ENCODE measurements around the gene GPRIN2.
"Not testable (repeated sequence)": the region's sequence is repeated elsewhere in the genome, so short reads cannot be mapped to it uniquely, and the experiment has no call there.

The GPRIN2 gene

GRCh38 chr10:46516660-46517416, 39.6 kb downstream of the GPRIN2 start:
- TF ChIP-seq, protein P1, sequence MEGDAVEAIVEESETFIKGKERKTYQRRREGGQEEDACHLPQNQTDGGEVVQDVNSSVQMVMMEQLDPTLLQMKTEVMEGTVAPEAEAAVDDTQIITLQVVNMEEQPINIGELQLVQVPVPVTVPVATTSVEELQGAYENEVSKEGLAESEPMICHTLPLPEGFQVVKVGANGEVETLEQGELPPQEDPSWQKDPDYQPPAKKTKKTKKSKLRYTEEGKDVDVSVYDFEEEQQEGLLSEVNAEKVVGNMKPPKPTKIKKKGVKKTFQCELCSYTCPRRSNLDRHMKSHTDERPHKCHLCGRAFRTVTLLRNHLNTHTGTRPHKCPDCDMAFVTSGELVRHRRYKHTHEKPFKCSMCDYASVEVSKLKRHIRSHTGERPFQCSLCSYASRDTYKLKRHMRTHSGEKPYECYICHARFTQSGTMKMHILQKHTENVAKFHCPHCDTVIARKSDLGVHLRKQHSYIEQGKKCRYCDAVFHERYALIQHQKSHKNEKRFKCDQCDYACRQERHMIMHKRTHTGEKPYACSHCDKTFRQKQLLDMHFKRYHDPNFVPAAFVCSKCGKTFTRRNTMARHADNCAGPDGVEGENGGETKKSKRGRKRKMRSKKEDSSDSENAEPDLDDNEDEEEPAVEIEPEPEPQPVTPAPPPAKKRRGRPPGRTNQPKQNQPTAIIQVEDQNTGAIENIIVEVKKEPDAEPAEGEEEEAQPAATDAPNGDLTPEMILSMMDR (IDR thresholded peaks at IDR 0.05; ENCODE audit: low read depth, low read length): no peak
- H3K4me3 ChIP-seq (ENCODE audit: low read depth, low read length): no peak overlapping the region
- H3K27me3 ChIP-seq (ENCODE audit: insufficient read depth, low read depth, severe bottlenecking): no peaks in the 10 kb centered on the region
- peak; percentile 4 for DNase-seq
- H3K27ac ChIP-seq: no peak overlapping the region
- no peaks in the 10 kb centered on the region for H3K9me3 ChIP-seq (ENCODE audit: severe bottlenecking)
- H3K36me3 ChIP-seq: no peaks in the 10 kb centered on the region

DNA sequence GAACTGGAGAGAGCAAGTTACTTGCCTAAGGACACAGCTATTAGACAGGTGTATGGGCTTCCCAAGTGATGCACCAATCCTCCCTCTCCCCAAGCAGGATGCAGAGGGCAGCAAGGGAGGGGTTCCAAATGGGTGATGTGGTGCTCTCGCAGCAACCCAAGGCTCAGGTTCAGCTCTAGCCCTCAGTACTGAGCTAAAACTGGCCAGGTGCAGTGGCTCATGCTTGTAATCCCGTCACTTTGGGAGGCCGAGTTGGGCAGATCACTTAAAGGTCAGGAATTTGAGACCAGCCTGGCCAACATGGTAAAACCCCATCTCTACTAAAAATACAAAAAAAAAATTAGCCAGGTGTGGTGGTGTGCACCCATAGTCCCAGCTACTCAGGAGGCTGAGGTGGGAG, 40.7 kb downstream of the GPRIN2 start:
- Histone ChIP-seq H3K4me3 (ENCODE audit: low read depth, low read length) (no peak overlapping the region), H3K36me3 (no peaks in the 10 kb centered on the region), H3K27ac (no peak overlapping the region), H3K9me3 (ENCODE audit: severe bottlenecking) (no peaks in the 10 kb centered on the region), H3K27me3 (ENCODE audit: insufficient read depth, low read depth, severe bottlenecking) (no peaks in the 10 kb centered on the region)
- peak; percentile 6 for DNase-seq
- TF ChIP-seq, protein P1 (IDR thresholded peaks at IDR 0.05; ENCODE audit: low read depth, low read length): no peak

DNA sequence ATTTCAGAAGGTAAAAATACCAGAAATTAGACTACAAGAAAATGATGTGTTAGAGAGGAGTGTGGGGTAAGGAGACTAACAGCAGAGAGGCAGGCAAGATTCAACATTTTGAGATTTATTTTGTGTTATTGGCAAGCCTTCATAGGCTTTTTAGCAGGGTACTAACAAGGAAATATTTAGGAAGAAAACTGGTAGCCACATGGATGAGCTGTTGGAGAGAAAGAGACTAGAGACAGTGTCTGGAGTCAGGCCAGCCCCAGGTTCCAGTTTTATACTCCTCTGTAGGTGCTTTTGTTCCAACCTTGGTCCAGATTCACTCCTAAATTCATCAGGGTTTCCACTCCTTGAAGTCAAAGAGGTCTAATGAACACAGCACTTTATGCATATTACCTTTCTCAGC, 41.1 kb downstream of the GPRIN2 start:
- H3K36me3 ChIP-seq: no peaks in the 10 kb centered on the region

DNA sequence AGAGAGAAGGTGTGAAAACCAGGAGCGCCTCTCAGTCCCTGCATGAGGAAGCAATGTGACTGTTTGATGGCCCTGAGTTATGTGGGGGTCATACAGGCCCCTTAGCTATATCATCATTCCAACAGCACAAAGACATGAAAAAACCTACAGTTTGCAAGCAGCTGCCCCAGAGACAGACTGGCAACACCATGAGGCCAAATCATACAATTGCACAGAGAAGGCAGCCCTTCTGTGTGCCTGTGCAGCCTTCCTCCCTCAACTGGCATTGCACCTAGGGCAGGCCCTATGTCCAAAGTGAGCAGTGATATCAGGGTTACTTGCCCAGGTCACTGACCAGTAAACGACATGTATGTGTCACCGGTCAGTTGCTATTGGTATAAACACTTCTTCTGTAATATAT, 41.6 kb downstream of the GPRIN2 start:
- TF ChIP-seq, protein P1 (IDR thresholded peaks at IDR 0.05; ENCODE audit: low read depth, low read length): no peak
- Histone ChIP-seq H3K36me3 (no peaks in the 10 kb centered on the region), H3K27me3 (ENCODE audit: insufficient read depth, low read depth, severe bottlenecking) (no peaks in the 10 kb centered on the region), H3K27ac (no peak overlapping the region), H3K4me3 (ENCODE audit: low read depth, low read length) (no peak overlapping the region), H3K9me3 (ENCODE audit: severe bottlenecking) (no peaks in the 10 kb centered on the region)
- DNase-seq: no peak

More for the DNA sequence above, 41.1 kb downstream of the GPRIN2 start:
- H3K27me3 ChIP-seq (ENCODE audit: insufficient read depth, low read depth, severe bottlenecking): no peaks in the 10 kb centered on the region
- no peaks in the 10 kb centered on the region for H3K9me3 ChIP-seq (ENCODE audit: severe bottlenecking)
- TF ChIP-seq, protein P1 (IDR thresholded peaks at IDR 0.05; ENCODE audit: low read depth, low read length): no peak
- H3K4me3 ChIP-seq (ENCODE audit: low read depth, low read length): no peak overlapping the region
- no peak for DNase-seq
- no peak overlapping the region for H3K27ac ChIP-seq

DNA sequence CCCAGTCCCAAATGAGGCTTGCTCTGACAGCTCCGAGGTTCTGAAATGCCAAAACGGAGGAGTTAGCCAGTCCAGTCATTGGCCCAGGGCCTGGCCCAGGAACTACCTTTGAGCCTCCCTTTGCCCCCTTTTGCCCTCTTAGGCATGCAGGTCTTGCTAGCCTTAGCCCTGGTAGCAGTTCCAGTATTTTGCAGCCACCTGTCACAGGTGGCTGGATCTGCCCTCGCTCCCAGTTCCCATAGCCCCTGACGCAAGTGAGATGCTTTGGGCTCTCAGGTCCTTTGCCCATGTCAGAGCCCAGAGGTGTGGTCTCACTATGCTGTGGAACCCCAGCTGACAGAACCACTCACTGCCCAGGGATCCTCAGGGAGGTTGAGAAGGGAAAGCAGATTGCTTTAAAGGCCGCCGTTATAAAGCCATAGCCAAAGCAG, 42.0 kb downstream of the GPRIN2 start:
- TF ChIP-seq, protein P1 (IDR thresholded peaks at IDR 0.05; ENCODE audit: low read depth, low read length): no peak
- Histone ChIP-seq H3K4me3 (ENCODE audit: low read depth, low read length) (no peak overlapping the region), H3K27ac (no peak overlapping the region), H3K27me3 (ENCODE audit: insufficient read depth, low read depth, severe bottlenecking) (no peaks in the 10 kb centered on the region), H3K36me3 (no peaks in the 10 kb centered on the region), H3K9me3 (ENCODE audit: severe bottlenecking) (no peaks in the 10 kb centered on the region)
- DNase-seq: peak; percentile 5

GRCh38 chr10:46513333-46513732, 43.1 kb downstream of the GPRIN2 start:
- H3K4me3 ChIP-seq (ENCODE audit: low read depth, low read length); H3K9me3 ChIP-seq (ENCODE audit: severe bottlenecking); H3K27ac ChIP-seq; DNase-seq; H3K27me3 ChIP-seq (ENCODE audit: insufficient read depth, low read depth, severe bottlenecking); H3K36me3 ChIP-seq: not testable (repeated sequence)

DNA sequence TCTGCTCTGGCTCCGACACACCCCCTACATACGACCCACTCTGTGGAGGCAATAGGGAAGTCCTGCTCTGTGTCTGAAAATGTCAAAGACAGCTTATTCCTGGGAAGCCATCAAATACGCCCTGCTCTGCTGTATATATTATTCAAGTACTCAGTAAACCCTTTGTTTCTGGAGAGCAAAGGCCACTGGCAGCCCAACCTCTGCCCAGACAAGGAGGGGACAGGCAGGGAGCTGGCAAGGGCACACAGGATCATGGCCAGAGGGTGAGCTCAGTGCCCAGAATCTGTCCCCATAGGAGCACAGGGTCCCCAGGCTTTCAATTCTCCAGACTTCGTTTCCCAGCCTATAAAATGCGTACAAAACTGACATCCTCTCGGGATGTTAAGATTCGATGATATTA, 43.7 kb downstream of the GPRIN2 start:
- not testable (repeated sequence) for H3K36me3 ChIP-seq; H3K27ac ChIP-seq; H3K4me3 ChIP-seq (ENCODE audit: low read depth, low read length); H3K27me3 ChIP-seq (ENCODE audit: insufficient read depth, low read depth, severe bottlenecking); DNase-seq; H3K9me3 ChIP-seq (ENCODE audit: severe bottlenecking)

- not testable (repeated sequence) for H3K36me3 ChIP-seq; H3K9me3 ChIP-seq (ENCODE audit: severe bottlenecking); DNase-seq; H3K27me3 ChIP-seq (ENCODE audit: insufficient read depth, low read depth, severe bottlenecking); H3K4me3 ChIP-seq (ENCODE audit: low read depth, low read length); H3K27ac ChIP-seq
Measured at GRCh38 chr10:46512002-46512401, 44.5 kb downstream of the GPRIN2 start.
